Trophoblast cell (in vitro differentiated cells and primary cell): ENCODE measurements around the gene NR4A1.

Source experiments
- DNase-seq, 2 donors: peaks; one replicate each; pipeline ENCODE4 v3.0.0-alpha.2; 2016
- H2AFZ ChIP-seq: 2 replicates; pipeline ENCODE4 v1.6.1; 2013; ENCODE audit warnings: low read length, moderate library complexity, mild to moderate bottlenecking; ENCODE audit not compliant: insufficient read depth, poor library complexity
- H2AK5ac ChIP-seq: 2 replicates; pipeline ENCODE4 v1.6.1; 2013; ENCODE audit warnings: mild to moderate bottlenecking, low read length
- H2BK120ac ChIP-seq: 2 replicates; pipeline ENCODE4 v1.6.1; 2013; ENCODE audit warnings: low read length, mild to moderate bottlenecking, moderate library complexity; ENCODE audit not compliant: insufficient read depth, poor library complexity
- H2BK12ac ChIP-seq: 2 replicates; pipeline ENCODE4 v1.6.1; 2013; ENCODE audit warnings: mild to moderate bottlenecking, low read length, moderate library complexity
- H2BK5ac ChIP-seq: 2 replicates; pipeline ENCODE4 v1.6.1; 2013; ENCODE audit warnings: low read length, low read depth, moderate library complexity, mild to moderate bottlenecking; ENCODE audit not compliant: poor library complexity
- H3K14ac ChIP-seq: 2 replicates; pipeline ENCODE4 v1.6.1; 2013; ENCODE audit warnings: mild to moderate bottlenecking, low read length
- H3K18ac ChIP-seq: 2 replicates; pipeline ENCODE4 v1.6.1; 2013; ENCODE audit warnings: mild to moderate bottlenecking, low read length
- H3K23ac ChIP-seq: 2 replicates; pipeline ENCODE4 v1.6.1; 2013; ENCODE audit warnings: low read length
- H3K27ac ChIP-seq: 2 replicates; pipeline ENCODE4 v1.5.1; 2013; ENCODE audit warnings: low read depth, mild to moderate bottlenecking, inconsistent platforms, low read length, moderate library complexity
- H3K27me3 ChIP-seq: 2 replicates; pipeline ENCODE4 v1.6.1; 2013; ENCODE audit warnings: inconsistent platforms, mild to moderate bottlenecking, low read length, moderate library complexity; ENCODE audit not compliant: insufficient read depth
- H3K36me3 ChIP-seq, 2 experiments: 1 replicate in 1 of 2; 2 replicates in 1 of 2; pipeline ENCODE4 v1.6.1; 2013; ENCODE audit warnings: low read length in 2 of 2, mild to moderate bottlenecking in 2 of 2, moderate library complexity in 1 of 2; ENCODE audit not compliant: insufficient read depth in 2 of 2, control insufficient read depth in 1 of 2
- H3K4ac ChIP-seq: 2 replicates; pipeline ENCODE4 v1.6.1; 2013; ENCODE audit warnings: low read depth, mild to moderate bottlenecking, low read length, moderate library complexity
- H3K4me1 ChIP-seq, 2 experiments: 1 replicate in 1 of 2; 2 replicates in 1 of 2; pipeline ENCODE4 v1.6.1; 2013; ENCODE audit warnings: low read length in 2 of 2, mild to moderate bottlenecking in 2 of 2, moderate library complexity in 1 of 2; ENCODE audit not compliant: insufficient read depth in 2 of 2, control insufficient read depth in 1 of 2
- H3K4me2 ChIP-seq: 2 replicates; pipeline ENCODE4 v1.6.1; 2013; ENCODE audit warnings: inconsistent platforms, mild to moderate bottlenecking, low read length, moderate library complexity
- H3K4me3 ChIP-seq: 2 replicates; pipeline ENCODE4 v1.5.1; 2013; ENCODE audit warnings: mild to moderate bottlenecking, low read depth, low read length, inconsistent platforms
- H3K79me1 ChIP-seq: one replicate; pipeline ENCODE4 v1.6.1; 2013; ENCODE audit warnings: low read length
- H3K79me2 ChIP-seq: 2 replicates; pipeline ENCODE4 v1.6.1; 2013; ENCODE audit warnings: low read length, mild to moderate bottlenecking; ENCODE audit not compliant: control insufficient read depth, insufficient read depth, poor library complexity
- H3K9ac ChIP-seq: 2 replicates; pipeline ENCODE4 v1.6.1; 2013; ENCODE audit warnings: mild to moderate bottlenecking, low read length
- H3K9me3 ChIP-seq: 2 replicates; pipeline ENCODE4 v1.6.1; 2013; ENCODE audit warnings: low read depth, mild to moderate bottlenecking, control low read depth, inconsistent platforms, low read length; ENCODE audit not compliant: insufficient read depth
- H4K12ac ChIP-seq: 2 replicates; pipeline ENCODE4 v1.6.1; 2013; ENCODE audit warnings: low read depth, mild to moderate bottlenecking, low read length, moderate library complexity
- H4K8ac ChIP-seq: 2 replicates; pipeline ENCODE4 v1.6.1; 2013; ENCODE audit warnings: low read depth, mild to moderate bottlenecking, low read length, moderate library complexity
- H4K91ac ChIP-seq: one replicate; pipeline ENCODE4 v1.6.1; 2013; ENCODE audit warnings: low read depth, mild to moderate bottlenecking, low read length, moderate library complexity
- WGBS: extraction: QIAGEN DNeasy Blood & Tissue Kit; methylation state at CpG from one replicate; pipeline ENCODE4 v1.1.7; 2013; ENCODE audit warnings: missing lambda C conversion rate; ENCODE audit not compliant: insufficient read length, insufficient coverage; ENCODE audit errors: extremely low coverage; 5-methylcytosine and 5-hydroxymethylcytosine counted together

The NR4A1 gene

DNA sequence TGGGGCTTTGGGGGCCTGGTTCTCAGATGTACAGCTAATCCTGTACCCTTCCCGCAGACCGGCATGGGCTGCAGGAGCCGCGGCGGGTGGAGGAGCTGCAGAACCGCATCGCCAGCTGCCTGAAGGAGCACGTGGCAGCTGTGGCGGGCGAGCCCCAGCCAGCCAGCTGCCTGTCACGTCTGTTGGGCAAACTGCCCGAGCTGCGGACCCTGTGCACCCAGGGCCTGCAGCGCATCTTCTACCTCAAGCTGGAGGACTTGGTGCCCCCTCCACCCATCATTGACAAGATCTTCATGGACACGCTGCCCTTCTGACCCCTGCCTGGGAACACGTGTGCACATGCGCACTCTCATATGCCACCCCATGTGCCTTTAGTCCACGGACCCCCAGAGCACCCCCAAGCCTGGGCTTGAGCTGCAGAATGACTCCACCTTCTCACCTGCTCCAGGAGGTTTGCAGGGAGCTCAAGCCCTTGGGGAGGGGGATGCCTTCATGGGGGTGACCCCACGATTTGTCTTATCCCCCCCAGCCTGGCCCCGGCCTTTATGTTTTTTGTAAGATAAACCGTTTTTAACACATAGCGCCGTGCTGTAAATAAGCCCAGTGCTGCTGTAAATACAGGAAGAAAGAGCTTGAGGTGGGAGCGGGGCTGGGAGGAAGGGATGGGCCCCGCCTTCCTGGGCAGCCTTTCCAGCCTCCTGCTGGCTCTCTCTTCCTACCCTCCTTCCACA lies 7.6 kb downstream of the NR4A1 start:
- Histone ChIP-seq H2BK120ac (no peak overlapping the region), H3K36me3 (peaks cover 27 to 36% of the 10 kb centered on the region in 2 experiments), H3K4me3 (no peak overlapping the region), H3K4ac (no peak overlapping the region), H4K91ac (no peak overlapping the region), H3K79me1 (no peaks in the 10 kb centered on the region), H3K14ac (no peak overlapping the region), H3K18ac (no peak overlapping the region), H3K79me2 (no peaks in the 10 kb centered on the region), H3K27ac (no peak overlapping the region), H2AK5ac (no peak overlapping the region), H3K9ac (no peak overlapping the region), H2AFZ (no peak overlapping the region), H4K12ac (no peak overlapping the region), H2BK5ac (no peak overlapping the region), H3K4me2 (no peak overlapping the region), H2BK12ac (no peak overlapping the region), H3K23ac (no peak overlapping the region), H3K27me3 (no peaks in the 10 kb centered on the region), H3K9me3 (no peaks in the 10 kb centered on the region), H3K4me1 (no peaks in the 10 kb centered on the region), H4K8ac (no peak overlapping the region)
- DNase-seq, result no peak
- no CpG with 5 or more reads among the region's 25 CpGs for WGBS

DNA sequence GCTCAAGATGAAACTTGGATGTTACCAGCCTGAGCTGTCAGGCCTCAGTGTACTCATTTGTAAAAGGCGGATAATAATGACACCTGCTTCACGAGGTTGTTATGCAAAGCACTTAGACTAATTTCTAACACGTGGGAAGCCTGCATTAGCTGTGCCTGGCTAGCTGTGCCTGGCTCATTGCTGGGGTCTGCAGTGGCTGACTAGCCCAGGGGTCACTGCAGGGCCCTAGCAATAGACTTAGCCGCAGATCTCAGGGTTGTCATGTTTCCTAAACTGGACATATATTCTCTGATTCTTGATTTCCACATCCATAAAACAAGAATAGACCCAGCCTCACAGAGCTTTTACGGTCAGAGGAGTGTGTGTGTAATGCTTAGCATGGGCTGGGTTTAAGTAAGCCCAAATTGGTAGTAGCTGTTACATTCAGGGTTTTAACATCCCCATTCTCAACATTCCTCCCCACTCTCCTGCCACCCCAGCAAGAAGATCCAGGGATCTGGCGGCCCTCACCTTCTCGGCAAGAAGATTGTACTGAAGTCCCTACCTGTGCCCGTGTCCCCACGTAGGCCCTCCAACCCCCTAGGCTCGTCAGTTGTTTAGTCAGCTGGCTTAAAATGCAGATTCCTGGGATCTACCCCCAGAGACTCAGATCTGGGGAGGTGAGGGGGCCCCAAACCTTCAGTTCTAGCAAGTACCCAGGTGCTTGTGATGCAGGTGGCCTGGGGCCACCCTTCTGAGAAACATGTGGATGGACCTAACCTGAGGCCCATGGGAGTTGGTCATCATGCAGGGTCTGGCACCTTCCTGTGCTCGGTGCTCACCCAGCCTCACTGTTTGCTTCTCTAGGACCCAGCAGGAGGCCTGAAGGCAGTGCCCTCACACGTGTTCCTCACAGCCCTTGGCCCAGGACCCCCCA lies 8.6 kb downstream of the NR4A1 start:
- Histone ChIP-seq H3K79me2 (no peaks in the 10 kb centered on the region), H3K36me3 (peaks cover 23 to 28% of the 10 kb centered on the region in 2 experiments), H2BK12ac (no peak overlapping the region), H2AFZ (no peak overlapping the region), H4K91ac (no peak overlapping the region), H4K8ac (no peak overlapping the region), H3K9me3 (no peaks in the 10 kb centered on the region), H3K4me2 (no peak overlapping the region), H3K4ac (no peak overlapping the region), H2AK5ac (no peak overlapping the region), H3K27me3 (no peaks in the 10 kb centered on the region), H2BK5ac (no peak overlapping the region), H3K4me1 (no peaks in the 10 kb centered on the region), H3K23ac (no peak overlapping the region), H3K79me1 (no peaks in the 10 kb centered on the region), H3K18ac (no peak overlapping the region), H3K4me3 (no peak overlapping the region), H4K12ac (peak overlapping the region; percentile 20), H3K9ac (no peak overlapping the region), H3K27ac (no peak overlapping the region), H2BK120ac (no peak overlapping the region), H3K14ac (no peak overlapping the region)
- DNase-seq, result no peak
- WGBS, result no CpG with 5 or more reads among the region's 12 CpGs

DNA sequence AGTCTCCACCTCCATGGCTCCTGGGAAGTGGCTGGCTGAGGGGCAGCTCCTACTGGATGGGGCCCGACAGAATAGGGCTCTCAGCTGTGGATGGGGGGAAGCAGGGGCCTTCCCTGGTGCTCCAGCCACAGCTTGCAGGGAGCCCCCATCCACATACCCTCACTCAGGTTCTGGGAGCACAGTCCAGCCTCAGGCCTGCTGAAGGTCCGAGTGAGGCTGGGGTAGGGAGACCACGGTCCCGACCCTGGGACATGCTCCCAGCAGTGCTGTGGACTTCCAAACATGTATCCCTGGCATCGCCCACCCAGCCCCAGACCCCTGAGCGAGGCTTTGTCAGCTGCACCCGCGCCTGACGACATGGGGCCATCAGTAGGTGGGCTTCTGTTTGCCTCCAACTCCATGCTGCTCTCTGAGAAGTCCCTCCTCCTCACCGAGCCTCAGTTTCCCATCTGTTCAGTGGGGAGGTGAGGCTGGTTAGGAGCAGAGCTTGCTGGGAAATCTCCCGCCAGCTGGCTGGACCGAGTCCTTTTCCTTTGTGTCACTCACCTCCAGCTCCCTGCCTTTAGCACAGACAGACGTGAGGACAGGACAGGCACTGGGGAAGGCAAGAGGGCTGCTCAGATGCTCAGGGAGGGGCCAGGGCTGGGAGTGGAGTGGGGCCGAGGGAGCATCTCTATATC lies 9.4 kb downstream of the NR4A1 start:
- no peak overlapping the region for H3K14ac ChIP-seq
- no peak overlapping the region for H2BK5ac ChIP-seq
- no peak overlapping the region for H3K23ac ChIP-seq
- H4K8ac ChIP-seq, result no peak overlapping the region
- peak overlapping the region; percentile 20 for H4K12ac ChIP-seq
- no peak overlapping the region for H3K4me3 ChIP-seq
- no peaks in the 10 kb centered on the region for H3K9me3 ChIP-seq
- H2AK5ac ChIP-seq, result no peak overlapping the region
- H3K4me1 ChIP-seq, result no peaks in the 10 kb centered on the region
- no peaks in the 10 kb centered on the region for H3K79me1 ChIP-seq
- H2AFZ ChIP-seq, result no peak overlapping the region
- H3K79me2 ChIP-seq, result no peaks in the 10 kb centered on the region
- H3K27me3 ChIP-seq, result no peaks in the 10 kb centered on the region
- no peak overlapping the region for H2BK12ac ChIP-seq
- no peak overlapping the region for H3K9ac ChIP-seq
- no peak overlapping the region for H3K4me2 ChIP-seq
- peaks cover 19 to 20% of the 10 kb centered on the region in 2 experiments for H3K36me3 ChIP-seq
- no peak overlapping the region for H3K4ac ChIP-seq
- no peak overlapping the region for H4K91ac ChIP-seq
- no peak overlapping the region for H2BK120ac ChIP-seq
- no CpG with 5 or more reads among the region's 14 CpGs for WGBS
- DNase-seq, result no peak
- no peak overlapping the region for H3K27ac ChIP-seq
- H3K18ac ChIP-seq, result no peak overlapping the region

- Histone ChIP-seq H4K12ac (no peak overlapping the region), H3K4ac (no peak overlapping the region), H3K27ac (no peak overlapping the region), H3K4me3 (no peak overlapping the region), H2AK5ac (no peak overlapping the region), H2BK120ac (no peak overlapping the region), H3K36me3 (peaks cover 13 to 14% of the 10 kb centered on the region in 2 experiments), H3K23ac (no peak overlapping the region), H2AFZ (no peak overlapping the region), H4K8ac (no peak overlapping the region), H3K4me1 (no peaks in the 10 kb centered on the region), H2BK5ac (no peak overlapping the region), H3K14ac (no peak overlapping the region), H4K91ac (no peak overlapping the region), H3K4me2 (no peak overlapping the region), H3K79me1 (no peaks in the 10 kb centered on the region), H2BK12ac (no peak overlapping the region), H3K27me3 (no peaks in the 10 kb centered on the region), H3K9ac (no peak overlapping the region), H3K18ac (no peak overlapping the region), H3K79me2 (no peaks in the 10 kb centered on the region), H3K9me3 (no peaks in the 10 kb centered on the region)
- no CpG with 5 or more reads among the region's 12 CpGs for WGBS
- no peak for DNase-seq
These were observed 10.4 kb downstream of the NR4A1 start for GRCh38 chr12:52061470-52062166.
